Inflammatory macrophage treated with lipopolysaccharide for 1 hour (primary cell): ENCODE data around the gene MYB.
"Not testable (repeated sequence)": the region's sequence is repeated elsewhere in the genome, so short reads cannot be mapped to it uniquely, and the experiment has no call there.

Experiments used
- DNase-seq, 2 donors: peaks; one replicate each; pipeline ENCODE4 v3.0.0-alpha.2; 2020 to 2022

MYB gene

DNA sequence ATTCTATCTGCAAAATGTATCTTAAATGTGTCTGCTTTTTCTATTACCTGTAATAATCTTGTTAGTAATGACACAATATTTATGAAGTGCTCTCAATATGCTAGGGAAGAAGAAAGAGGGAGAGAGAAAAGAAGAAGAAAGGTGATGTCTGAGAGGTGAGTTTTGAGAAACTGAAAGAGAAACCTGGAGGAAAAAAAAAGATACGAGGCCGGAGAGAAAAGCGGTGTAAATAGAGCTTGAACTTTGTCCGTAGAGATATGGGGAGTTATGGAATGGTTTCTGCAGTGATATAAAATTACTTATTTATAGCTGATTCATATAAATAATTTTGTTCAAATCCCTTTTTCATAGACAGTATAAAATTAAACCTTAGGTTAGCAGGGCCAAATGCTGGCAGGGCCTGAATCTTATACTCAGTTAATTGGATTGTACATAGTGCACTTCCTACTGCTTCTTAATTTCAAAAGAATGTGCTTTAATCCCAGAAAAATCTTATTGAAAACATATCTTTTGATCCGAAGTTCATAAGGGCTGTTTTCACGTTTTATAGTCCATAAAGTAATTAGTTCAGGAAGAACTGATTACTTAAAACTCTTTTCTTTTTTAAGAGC lies 43.0 kb downstream of the MYB start:
- DNase-seq = no peak

DNA sequence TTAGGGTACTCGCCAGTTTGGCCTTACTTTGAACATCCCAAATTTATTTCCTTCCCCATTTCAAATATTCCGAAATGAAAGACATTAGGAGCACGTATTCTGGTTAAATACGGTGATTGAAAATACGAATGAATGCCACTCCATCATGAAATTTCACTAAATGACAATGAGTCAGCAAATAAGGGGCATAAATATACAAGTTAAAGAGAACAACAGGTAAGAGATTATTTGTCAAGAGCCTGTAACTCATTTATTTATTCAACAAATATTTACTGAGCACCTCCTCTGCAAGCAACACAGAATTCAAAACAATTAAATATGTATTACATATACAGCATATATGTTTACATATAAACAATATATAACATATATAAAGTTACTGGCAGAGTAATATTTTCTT lies 44.8 kb downstream of the MYB start:
- DNase-seq = no peak

DNA sequence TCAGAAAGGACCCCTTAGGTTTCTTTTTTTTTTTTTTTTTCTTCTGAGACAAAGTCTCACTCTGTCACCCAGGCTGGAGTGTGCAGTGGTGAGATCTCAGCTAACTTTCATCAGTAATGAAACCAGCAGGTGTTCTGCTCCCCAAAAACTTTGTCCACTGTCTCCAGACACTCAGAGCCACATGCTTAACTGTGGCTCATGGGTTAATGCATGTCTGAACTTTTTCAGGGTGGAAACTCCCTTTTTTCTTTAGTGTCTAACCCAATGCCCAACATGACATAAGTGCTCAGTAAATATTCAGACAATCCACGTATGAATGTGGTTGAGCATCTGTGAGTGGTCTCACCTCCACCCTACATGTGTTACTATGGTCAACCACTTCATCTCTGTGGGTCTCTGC lies 45.4 kb downstream of the MYB start:
- no peak for DNase-seq

DNA sequence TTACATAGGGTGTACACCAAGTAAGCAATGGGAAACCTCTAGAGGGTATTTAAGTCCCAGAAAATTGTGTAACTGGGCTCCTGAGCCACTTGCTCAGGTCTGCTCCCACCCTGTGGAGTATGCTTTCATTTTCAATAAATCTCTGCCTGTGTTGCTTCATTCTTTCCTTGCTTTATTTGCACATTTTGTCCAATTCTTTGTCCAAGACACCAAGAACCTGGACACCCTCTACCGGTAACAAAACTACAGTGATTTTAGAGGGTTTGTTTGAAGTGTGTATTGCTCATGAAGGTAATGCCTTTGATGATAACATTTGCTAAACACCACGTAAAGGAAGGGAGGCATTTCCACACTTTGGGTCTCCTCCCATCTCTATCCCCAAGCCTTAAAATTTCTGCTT lies 46.2 kb downstream of the MYB start:
- DNase-seq = no peak

DNA sequence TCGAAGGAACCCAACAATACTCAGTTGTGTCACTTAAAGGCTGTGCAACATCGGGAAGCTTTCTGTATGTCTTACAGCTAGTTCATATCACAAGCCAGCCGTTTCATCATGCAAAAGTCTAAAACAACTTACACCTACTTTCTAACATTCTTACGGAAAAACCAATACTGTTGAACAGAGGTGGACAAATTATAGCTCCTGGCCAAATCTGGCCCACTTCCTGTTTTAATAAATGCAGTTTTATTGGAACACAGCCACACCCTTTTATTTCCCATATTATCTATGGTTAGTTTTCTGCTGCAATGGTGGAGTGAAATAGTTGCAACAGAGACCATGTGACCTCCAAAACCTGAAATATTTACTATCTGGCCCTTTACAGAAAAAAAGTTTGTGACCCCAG lies 46.6 kb downstream of the MYB start:
- no peak for DNase-seq

DNA sequence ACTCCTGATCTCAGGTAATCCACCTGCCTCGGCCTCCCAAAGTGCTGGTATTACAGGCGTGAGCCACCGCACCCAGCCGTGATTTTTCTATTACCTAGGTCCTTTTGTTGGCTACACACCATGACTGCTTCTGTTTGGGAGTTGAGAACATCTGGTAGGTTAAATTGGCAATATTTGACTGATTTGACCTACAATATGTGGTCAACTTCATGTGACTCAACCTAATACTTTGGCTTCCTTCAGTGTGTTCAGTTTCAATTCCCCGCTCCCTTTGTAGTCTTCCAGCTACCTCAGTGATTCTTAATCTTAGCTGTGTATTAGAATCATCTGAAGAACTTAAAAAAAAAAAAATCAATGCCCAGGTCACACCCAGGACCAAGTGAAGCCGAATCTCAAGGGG lies 47.4 kb downstream of the MYB start:
- no peak for DNase-seq

DNA sequence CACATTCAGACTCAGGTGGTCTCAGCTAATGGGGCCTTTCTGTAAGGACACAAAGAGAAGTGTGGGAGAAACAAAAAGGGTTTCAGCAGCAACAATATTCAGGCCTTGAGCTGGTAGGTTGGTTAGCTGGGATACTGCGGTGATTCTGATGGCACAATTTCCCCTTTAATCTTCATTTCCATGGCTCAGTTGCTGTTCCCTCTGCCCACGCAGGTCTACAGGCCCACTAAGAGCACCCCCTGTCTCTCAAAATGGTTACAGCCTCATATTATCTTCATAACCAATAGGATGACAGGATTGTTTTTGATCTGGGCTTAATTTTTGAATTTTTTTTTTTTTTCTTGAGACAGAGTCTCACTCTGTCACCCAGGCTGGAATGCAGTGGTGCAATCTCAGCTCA lies 48.9 kb downstream of the MYB start:
- peak; percentile 42 to 48 for DNase-seq

DNA sequence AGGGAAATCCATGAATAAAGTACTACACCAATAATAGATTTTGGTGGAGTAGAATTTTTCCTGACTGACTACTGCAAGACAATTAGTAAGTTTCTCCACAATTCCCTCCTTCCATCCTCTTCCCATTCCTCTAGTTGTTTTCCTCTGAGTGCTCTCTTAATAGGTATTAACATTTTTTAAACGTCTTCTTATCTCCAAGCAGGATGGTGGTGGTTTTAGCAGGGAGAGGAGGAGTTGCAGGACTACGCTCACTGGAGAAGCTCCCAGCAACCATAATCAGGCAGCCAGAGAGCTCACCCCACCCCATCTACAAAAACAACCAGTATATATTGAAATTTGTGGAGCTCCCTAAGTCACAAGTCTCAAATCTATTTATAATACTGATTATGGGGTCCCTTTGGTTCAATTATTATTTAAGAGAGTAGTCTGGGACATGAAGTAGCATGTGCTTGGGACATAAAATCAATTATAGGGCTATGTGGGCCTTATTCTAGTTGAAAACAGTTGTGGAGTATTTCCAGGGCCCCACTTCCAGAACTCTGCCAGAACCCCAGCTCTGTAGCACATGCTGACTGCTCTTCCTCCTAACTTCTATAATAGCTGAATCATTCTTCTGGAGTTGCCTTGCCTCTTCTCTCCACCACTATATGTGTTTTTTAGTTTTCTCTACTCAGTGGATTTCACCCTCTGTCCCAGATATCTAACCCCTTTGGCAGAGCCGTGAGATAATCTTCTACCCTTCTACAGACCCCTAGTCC lies 49.8 kb downstream of the MYB start:
- DNase-seq = no peak

DNA sequence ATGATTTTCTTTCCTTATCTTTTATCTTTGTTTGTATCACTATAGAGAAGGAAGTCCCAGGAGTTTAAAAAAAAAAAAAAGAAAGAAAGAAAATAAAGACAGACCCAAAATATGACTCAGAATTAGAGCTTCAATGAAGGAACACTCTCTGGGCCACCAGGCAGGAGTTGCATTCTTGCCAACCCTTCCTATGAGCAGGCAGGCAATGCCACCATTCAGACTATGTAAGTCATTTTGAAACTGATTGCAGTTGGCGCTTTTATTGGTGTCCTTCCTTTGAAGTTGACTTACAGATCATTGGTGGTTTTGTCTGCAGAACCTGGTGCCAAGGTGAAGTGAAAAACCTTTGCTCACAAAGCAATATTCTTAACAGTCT lies 50.3 kb downstream of the MYB start:
- no peak for DNase-seq

DNA sequence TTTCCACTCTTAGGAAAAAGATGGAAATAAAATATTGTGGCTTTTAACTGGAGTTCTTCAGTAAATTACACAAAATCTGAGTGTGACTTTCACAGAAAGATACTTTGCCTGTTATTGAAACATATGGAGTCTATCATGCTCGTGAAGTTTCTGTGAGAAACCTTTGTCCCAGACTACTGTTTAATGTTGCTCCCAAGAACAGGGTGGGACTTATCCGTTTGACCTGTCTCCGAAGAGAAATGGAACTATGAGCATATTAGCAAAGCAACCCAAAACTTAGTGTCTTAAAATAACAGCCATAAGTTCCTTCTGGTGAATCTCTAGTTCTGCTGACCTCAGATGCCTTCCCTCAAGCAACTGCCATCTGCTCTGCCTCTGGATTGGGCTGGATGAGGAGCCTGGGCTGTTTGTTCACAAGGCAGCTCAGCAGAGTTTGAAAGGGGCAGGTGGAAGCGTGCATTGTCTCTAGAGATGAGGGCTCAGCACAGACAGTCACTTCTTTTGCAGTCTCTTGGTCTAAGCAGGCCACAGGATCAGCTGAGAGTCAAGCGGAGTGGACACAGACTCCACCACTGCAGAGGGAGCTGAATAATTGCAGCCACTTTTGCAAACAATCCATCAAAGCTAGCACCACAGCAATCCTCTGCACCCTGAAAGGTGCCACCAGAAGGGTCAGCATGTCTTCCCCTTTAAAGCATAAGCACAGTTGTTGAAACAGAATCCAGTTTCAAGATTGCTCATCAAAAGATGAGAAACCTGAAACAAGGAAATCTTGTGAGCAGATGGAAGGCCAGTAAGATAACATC lies 52.8 kb downstream of the MYB start:
- no peak for DNase-seq

DNA sequence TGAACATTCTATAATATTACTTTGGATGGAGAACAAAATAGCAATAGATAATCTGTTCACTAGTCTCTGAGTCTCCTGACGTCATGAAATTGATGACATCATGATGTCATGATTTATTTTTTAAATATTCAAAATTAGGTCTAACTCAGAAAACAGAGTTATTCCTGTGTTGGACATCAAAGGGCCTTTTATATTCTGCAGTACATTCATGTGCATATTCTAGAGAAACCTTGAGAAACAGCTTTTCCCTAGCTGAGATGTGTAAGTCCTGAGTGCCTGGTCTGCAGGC lies 53.3 kb downstream of the MYB start:
- DNase-seq = no peak

DNA sequence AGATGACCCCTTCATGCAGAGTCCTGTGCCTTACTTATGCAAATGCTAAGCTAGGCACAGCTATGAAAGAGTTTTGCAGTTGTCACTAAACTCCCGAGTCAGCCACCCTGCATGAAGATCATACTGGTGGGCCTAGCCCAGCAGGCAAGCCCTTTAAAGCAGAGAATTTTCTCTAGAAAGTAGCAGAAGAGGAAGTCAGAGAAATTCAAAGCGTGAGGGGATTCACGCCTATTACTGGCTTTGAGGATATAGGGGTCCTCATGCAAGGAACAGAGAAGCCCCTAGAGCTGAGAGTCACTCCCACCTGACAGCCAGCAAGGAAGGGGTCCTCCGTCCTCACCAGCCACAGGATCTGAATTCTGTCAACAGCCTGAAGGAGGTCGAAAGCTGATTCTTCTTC lies 54.6 kb downstream of the MYB start:
- DNase-seq = no peak

DNA sequence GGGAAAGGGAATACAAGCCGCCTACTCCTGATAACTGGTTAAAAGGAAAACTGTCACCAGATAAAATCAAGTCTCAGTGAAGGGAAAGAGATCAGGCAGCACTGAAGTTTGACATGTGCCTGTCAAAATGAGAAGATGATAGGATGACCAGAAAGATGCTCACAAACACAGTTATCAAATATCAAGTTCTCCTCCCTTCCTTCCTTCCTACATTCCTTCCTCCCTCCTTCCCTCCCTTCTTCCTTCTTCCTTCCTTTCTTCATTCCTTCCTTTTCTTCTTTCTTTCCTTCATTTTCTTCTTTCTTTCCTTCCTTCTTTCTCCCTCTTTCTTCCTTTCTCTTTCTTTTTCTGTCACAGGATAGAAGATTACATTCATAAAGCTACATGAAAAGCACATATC lies 55.2 kb downstream of the MYB start:
- DNase-seq = no peak

DNA sequence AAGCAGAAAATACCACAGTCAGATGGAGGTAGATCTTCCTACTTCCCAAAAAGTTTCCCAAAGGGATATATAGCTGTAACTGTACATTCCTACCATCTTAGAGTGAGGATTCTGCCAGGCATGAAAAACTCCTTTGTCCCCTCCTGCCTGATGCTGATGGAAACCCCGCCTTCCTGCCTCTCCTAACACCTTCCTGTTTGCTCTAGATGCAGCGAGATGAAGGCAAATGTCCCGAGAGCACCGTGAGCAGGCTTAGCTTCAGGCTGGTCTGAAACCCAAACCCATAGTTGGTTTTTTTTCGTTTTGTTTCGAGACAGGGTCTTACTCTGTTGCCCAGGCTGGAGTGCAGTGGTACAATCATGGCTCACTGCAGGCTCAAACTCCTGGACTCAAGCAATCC lies 55.6 kb downstream of the MYB start:
- no peak for DNase-seq

DNA sequence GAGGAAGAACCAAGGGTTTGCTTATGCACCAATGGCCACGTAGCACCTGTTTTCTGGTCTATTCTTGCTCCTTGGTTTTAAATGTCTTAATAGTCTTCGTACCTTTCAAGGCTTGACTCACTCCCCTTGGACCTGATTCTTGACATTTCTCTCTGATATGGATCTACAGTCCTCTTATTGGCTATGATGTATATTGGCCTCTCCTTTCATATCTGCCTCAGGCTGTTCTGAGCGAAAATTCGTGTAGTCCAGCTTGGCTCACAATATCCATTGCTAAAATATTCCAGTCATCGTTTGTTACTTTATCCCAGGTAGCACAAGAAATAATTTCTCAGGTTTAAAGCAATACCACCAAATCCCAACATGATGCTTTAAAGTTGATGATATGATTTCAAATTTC lies 59.6 kb downstream of the MYB start:
- DNase-seq = no peak

DNA sequence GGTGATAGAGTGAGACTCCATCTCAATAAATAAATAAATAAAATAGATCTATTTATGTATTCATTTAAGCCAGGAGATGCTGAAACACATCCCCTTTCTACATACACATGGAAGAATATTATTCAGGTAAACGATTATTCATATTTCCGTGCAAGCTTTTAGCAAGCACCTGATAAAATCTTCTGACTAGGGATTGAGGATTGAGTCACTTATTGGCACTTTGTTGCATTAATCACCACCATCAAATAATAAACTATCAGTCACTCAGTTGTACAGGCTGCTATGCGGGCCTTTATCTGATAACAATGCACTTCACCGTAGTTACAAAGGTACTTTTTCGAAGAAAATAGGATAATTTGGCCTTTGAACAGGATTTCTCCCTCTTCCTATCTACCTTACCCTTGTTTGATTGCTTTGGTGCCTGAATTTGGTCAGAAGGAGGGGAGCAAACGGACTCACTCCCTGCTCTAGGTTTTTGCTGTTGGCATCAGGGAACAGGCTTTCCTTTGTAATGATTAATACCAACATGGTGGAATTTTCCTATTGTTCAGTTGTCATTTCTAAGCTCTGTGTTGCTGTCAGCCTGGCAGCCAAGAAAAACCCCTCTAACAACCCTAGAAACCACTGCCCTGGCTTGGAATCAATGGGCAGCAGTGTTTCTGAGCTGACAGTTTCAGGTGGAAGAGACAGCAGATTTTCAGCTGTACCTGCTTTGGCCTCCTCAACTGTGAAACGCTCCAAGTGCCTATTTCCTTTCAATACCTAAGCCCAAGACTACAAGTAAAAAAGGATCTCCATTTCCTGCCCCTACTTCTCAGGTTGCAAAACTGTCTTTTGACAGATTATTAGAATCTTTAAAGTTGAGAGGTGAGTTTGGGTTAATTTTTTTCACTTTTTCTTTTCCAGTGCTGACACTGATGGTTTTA lies 63.0 kb downstream of the MYB start:
- no peak for DNase-seq

DNA sequence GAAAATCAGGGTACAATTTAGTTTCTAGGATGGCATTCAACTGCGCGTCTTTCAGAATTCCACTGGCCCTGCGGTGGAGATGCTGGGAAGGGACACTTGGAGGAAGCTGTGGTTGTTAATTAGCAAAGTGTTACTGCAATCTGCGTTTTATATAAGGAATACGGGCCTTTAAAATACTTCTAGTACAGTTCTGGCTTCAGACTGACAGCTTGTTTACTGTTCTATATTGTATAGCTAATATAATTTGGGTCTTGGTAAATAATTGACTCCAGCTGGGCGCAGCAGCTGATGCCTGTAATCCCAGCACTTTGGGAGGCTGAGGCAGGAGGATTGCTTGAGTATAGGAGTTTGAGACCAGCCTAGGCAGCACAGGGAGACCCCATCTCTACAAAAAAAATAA lies 63.7 kb downstream of the MYB start:
- DNase-seq = no peak

DNA sequence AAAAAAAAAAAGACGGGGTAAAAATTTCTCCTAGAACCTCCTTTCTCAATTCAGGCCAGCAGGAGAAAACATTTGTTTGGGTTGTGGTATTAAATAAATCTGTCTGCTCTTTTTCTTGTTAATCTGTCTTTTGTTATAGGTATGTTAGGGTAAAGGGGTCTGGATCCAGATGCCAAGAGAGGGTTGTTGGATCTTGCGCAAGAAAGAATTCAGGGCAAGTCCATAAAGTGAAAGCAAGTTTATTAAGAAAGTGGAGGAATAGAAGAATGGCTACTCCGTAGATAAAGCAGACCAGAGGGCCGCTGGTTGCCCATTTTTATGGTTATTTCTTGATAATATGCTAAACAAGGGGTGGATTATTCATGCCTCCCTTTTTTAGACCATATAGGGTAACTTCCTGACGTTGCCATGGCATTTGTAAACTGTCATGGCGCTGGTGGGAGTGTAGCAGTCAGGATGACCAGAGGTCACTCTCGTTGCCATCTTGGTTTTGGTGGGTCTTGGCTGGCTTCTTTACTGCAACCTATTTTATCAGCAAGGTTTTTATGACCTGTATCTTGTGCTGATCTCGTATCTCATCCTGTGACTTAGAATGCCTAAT lies 65.4 kb downstream of the MYB start:
- not testable (repeated sequence) for DNase-seq

DNA sequence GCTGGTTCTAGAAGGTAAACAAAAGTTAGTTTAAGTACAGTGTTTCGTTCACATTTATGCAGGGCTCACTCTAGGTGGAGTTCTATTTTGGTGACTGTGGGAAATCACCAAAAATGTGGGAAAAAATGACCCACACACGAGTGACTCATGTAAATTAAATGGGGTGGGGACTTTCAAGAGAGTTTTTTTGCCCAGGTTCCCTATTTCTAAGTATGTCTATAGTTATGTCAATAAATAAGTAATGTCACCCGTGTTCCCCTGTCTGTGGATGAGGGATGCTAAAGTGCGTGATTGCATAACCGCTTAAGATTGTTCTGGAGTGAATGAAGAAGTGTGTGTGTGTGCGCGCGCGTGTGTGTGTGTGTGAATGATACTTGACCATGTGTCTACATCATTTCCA lies 69.1 kb downstream of the MYB start:
- peak; percentile 71 to 83 for DNase-seq

DNA sequence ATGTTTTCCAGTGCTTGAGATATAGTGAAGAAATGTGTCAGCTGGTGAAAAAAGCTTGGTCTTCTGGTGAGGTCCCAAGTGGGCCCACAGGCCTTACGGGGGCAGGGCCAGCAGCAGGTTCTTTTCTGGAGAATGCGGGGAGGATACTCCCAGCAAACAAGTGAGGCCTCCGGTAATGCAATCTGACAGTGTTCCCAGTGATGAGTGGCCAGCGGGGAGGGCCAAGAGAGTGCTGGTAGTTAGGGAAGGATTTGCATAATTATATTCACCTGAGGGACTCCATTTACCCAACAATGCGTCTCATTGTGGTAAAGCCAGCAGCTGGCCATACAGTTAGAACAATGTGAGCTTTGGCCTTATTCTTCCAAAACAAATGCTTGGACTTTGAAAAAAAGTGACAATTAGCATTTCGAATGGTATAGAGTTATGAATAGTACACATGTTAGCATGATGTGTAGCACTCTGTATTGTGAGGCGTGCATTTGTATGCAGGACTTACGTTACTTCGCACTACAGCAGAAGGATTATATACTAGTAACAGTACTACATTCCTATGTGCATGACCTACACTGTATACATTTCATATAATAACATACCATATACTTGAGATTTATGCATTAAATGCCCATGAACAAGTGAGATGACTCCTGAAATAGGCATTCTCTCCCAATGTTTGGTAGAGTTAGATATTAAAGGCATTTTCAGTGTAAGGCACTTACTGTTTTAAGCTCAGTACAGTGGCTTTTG lies 69.8 kb downstream of the MYB start:
- no peak for DNase-seq

DNA sequence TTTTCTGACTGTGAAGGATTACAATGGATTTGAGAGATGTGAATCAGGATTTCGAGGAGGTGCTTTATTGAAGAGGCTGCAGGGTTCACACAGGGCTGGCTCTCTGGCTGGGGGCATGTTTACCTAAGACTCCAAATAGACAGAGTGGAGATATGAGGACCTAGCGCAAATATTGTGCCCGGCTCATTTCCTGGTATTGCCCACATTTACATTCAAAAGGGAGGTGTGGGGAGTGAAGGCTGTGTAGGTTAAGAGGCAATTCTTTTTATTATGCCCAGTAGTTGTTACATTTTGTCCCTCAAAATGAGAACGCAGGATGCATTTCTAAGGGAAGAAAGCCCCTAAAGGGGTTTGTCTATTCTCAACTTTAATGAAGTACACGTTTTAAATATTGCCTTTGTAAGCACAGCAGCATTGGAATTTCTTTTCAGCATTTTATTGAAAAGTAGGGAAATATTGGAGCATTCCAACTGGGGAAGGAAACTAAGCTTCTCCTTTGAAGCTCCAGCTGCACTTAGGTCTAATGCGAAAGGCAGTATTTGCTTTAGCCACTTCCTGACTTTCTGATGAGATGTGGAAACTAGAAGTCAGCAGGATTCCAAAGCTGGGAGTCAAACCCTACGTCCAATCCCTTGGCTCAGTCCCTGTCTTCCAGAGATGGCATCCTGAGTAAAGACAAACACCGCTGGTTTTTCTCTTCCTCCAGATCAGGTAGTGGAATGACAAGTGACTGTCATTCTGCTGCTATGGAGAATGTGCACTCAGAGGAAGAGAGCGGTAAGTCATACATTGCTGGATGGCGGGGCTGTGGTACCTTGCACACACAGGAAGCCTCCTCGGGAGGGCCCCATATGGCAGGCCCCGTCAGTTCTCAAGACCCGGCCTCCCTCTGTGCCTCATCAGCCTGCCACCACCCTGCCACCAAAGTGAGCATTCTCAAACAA lies 70.7 kb downstream of the MYB start:
- no peak for DNase-seq
